GM12878 (cell line): ENCODE data around the gene TRH. TPM values are rescaled to one million over a fixed set of nuclear protein-coding genes. Genes with fewer than 3 reads are reported as not detected.

Experiments used
- ATAC-seq: fragments of 200-7000 bp; cut with Tn5 transposase; 3 replicates; pipeline ENCODE4 v1.9.1; 2020; ENCODE audit warnings: mild to moderate bottlenecking, moderate library complexity
- BruUV-seq: library from RNA; stranded (reverse); fragments of 400-500 nt; replicated peaks from 2 replicates; lab custom pipeline; 2021; lab: Mats Ljungman, UMichigan
- CTCF ChIA-PET: fragments of 300-600 bp; sonication (Branson Sonifier 250); formaldehyde crosslinking; extraction: SDS; loops from one replicate; lab custom pipeline; 2021; ENCODE audit warnings: inconsistent platforms; lab: Yijun Ruan, JAX
- POLR2A ChIA-PET: fragments of 350-600 bp; formaldehyde crosslinking; extraction: SDS; loops from one replicate; lab custom pipeline; 2021; ENCODE audit warnings: inconsistent platforms; lab: Charles Lee
- RAD21 ChIA-PET: fragments of 300-600 bp; sonication (Branson Sonifier 250); formaldehyde crosslinking; loops from one replicate; lab custom pipeline; 2023; ENCODE audit warnings: antibody characterized with exemption; ENCODE audit not compliant: unreplicated experiment; lab: Charles Lee
- SMC1A ChIA-PET: fragments of 300-600 bp; sonication (Branson Sonifier 250); formaldehyde crosslinking; loops from one replicate; lab custom pipeline; 2023; ENCODE audit not compliant: unreplicated experiment, uncharacterized antibody; lab: Charles Lee
- DNase-seq: peaks from one replicate; pipeline ENCODE4 v3.0.0-alpha.2; 2011; ENCODE audit warnings: low read depth, low spot score
- FAIRE-seq: peaks from 3 replicates; lab custom pipeline; 2011; peaks lifted over from hg19 to GRCh38; lab: Jason Lieb, UNC
- H2AFZ ChIP-seq: 2 replicates; pipeline ENCODE4 v1.6.0; 2011; ENCODE audit warnings: low read depth, low read length, control low read depth; ENCODE audit not compliant: control insufficient read depth
- H3K27ac ChIP-seq: 2 replicates; pipeline ENCODE4 v1.5.1; 2011; ENCODE audit warnings: control low read depth; ENCODE audit not compliant: control insufficient read depth, insufficient read depth
- H3K27me3 ChIP-seq, 2 experiments: replicated peaks in 1 of 2; 2 replicates each; pipeline versions ENCODE4 v1.6.0 to v1.6.1; 2011; ENCODE audit warnings: low read length in 1 of 2; ENCODE audit not compliant: control insufficient read depth in 2 of 2, insufficient read depth in 2 of 2
- H3K36me3 ChIP-seq, 2 experiments: 2 replicates each; pipeline ENCODE4 v1.5.1; 2011; ENCODE audit warnings: low read length in 1 of 2; ENCODE audit not compliant: control insufficient read depth in 2 of 2, insufficient read depth in 2 of 2
- H3K4me1 ChIP-seq: 2 replicates; pipeline ENCODE4 v1.6.1; 2011; ENCODE audit warnings: mild to moderate bottlenecking, low read length, moderate library complexity, mixed read lengths; ENCODE audit not compliant: control insufficient read depth, insufficient read depth
- H3K4me2 ChIP-seq: 2 replicates; pipeline ENCODE4 v1.6.0; 2011; ENCODE audit warnings: control low read depth; ENCODE audit not compliant: control insufficient read depth, insufficient read depth
- H3K4me3 ChIP-seq: fragments of 200-600 bp; sonication (generic); 2 replicates; pipeline ENCODE4 v1.5.1; 2016
- H3K79me2 ChIP-seq: 2 replicates; pipeline ENCODE4 v1.6.0; 2011; ENCODE audit warnings: low read length; ENCODE audit not compliant: control insufficient read depth, insufficient read depth
- H3K9ac ChIP-seq: 2 replicates; pipeline ENCODE4 v1.8.0; 2011; ENCODE audit warnings: low read length, control low read depth, mixed read lengths; ENCODE audit not compliant: control insufficient read depth, insufficient read depth
- H3K9me3 ChIP-seq: replicated peaks from 3 replicates; pipeline ENCODE4 v1.5.1; 2011; ENCODE audit warnings: mild to moderate bottlenecking, low read length; ENCODE audit not compliant: control insufficient read depth, insufficient read depth
- H4K20me1 ChIP-seq: 2 replicates; pipeline ENCODE4 v1.6.0; 2011; ENCODE audit not compliant: control insufficient read depth, insufficient read depth
- CBX5 ChIP-seq: sonication (generic); IDR thresholded peaks from 2 replicates; pipeline ENCODE4 v1.6.1; 2016; ENCODE audit warnings: low read depth, moderate library complexity, mild to moderate bottlenecking, inconsistent platforms
- CREM ChIP-seq: IDR thresholded peaks from 2 replicates; pipeline ENCODE4 v1.6.1; 2014; ENCODE audit warnings: antibody characterized with exemption, low read depth
- CTCF ChIP-seq, 3 experiments: IDR thresholded peaks in 2 of 3; conservative IDR thresholded peaks in 1 of 3; 2 replicates each; pipeline ENCODE4 v1.5.1; 2011; ENCODE audit warnings: low read depth in 3 of 3, low read length in 3 of 3, mild to moderate bottlenecking in 3 of 3, control low read depth in 2 of 3, moderate library complexity in 2 of 3, inconsistent platforms in 1 of 3, mixed read lengths in 1 of 3; ENCODE audit not compliant: control insufficient read depth in 2 of 3, insufficient read depth in 1 of 3; ENCODE audit errors: extremely low read depth in 1 of 3
- E2F8 ChIP-seq: fragments of 450-650 bp; IDR thresholded peaks from 2 replicates; pipeline ENCODE4 v1.6.1; 2018; ENCODE audit warnings: mild to moderate bottlenecking, low read depth, moderate library complexity; ENCODE audit not compliant: partially characterized antibody
- EP300 ChIP-seq, 2 experiments: fragments of 150-350 bp in 1 of 2; IDR thresholded peaks; 2 replicates each; pipeline ENCODE4 v1.6.1; 2011 to 2012; ENCODE audit warnings: low read depth in 2 of 2, low read length in 2 of 2, borderline replicate concordance in 1 of 2, improper control_type of control experiment in 1 of 2, inconsistent platforms in 1 of 2; ENCODE audit not compliant: control insufficient read depth in 1 of 2
- ESRRA ChIP-seq: IDR thresholded peaks from 2 replicates; pipeline ENCODE4 v1.6.1; 2012; ENCODE audit warnings: mild to moderate bottlenecking, low read length, improper control_type of control experiment
- IKZF1 ChIP-seq: fragments of 450-650 bp; conservative IDR thresholded peaks from 2 replicates; pipeline ENCODE4 v1.6.1; 2017; ENCODE audit warnings: antibody characterized with exemption, mild to moderate bottlenecking
- MEF2B ChIP-seq: fragments of 450-650 bp; IDR thresholded peaks from 2 replicates; pipeline ENCODE4 v1.6.1; 2018; ENCODE audit warnings: mild to moderate bottlenecking, moderate library complexity; ENCODE audit not compliant: partially characterized antibody, poor library complexity, severe bottlenecking
- NR2C2 ChIP-seq: IDR thresholded peaks from 2 replicates; pipeline ENCODE4 v1.6.1; 2011; ENCODE audit warnings: borderline replicate concordance, low read depth; ENCODE audit not compliant: control insufficient read depth, insufficient read length
- RAD21 ChIP-seq: IDR thresholded peaks from 2 replicates; pipeline ENCODE4 v1.6.1; 2011; ENCODE audit warnings: mild to moderate bottlenecking, low read depth, low read length, moderate library complexity; ENCODE audit not compliant: insufficient read depth
- RUNX3 ChIP-seq: IDR thresholded peaks from 2 replicates; pipeline ENCODE4 v1.6.1; 2012; ENCODE audit warnings: low read length, inconsistent platforms
- SMC3 ChIP-seq: IDR thresholded peaks from 2 replicates; pipeline ENCODE4 v1.6.1; 2011; ENCODE audit warnings: low read length, improper control_type of control experiment, borderline replicate concordance
- STAT3 ChIP-seq: IDR thresholded peaks from 2 replicates; pipeline ENCODE4 v1.6.1; 2011; ENCODE audit warnings: low read depth, low read length, improper control_type of control experiment
- TARDBP ChIP-seq: IDR thresholded peaks from 2 replicates; pipeline ENCODE4 v1.6.1; 2016; ENCODE audit warnings: borderline replicate concordance
- TBL1XR1 ChIP-seq: IDR thresholded peaks from 2 replicates; pipeline ENCODE4 v1.6.1; 2012; ENCODE audit warnings: low read depth, low read length, improper control_type of control experiment
- ZBTB33 ChIP-seq: fragments of 450-650 bp; IDR thresholded peaks from 2 replicates; pipeline ENCODE4 v1.6.1; 2017; ENCODE audit warnings: mild to moderate bottlenecking
- ZNF207 ChIP-seq: fragments of 450-650 bp; IDR thresholded peaks from 2 replicates; pipeline ENCODE4 v1.6.1; 2014; ENCODE audit warnings: antibody characterized with exemption, mild to moderate bottlenecking, borderline replicate concordance
- ZNF217 ChIP-seq: fragments of 450-650 bp; IDR thresholded peaks from 2 replicates; pipeline ENCODE4 v1.6.1; 2017; ENCODE audit warnings: antibody characterized with exemption, mild to moderate bottlenecking
- ZNF24 ChIP-seq: fragments of 450-650 bp; IDR thresholded peaks from 2 replicates; pipeline ENCODE4 v1.6.1; 2017; ENCODE audit warnings: antibody characterized with exemption, mild to moderate bottlenecking
- WGBS: methylation state at CpG from one replicate; pipeline ENCODE4 v1.1.6; 2016; ENCODE audit warnings: low lambda C conversion rate; ENCODE audit not compliant: insufficient replicate concordance, insufficient coverage; ENCODE audit errors: missing lambda C conversion rate; 5-methylcytosine and 5-hydroxymethylcytosine counted together
- in situ Hi-C: fragments of 300-500 bp; cut with MboI; formaldehyde crosslinking; loops from 9 replicates; pipeline ENCODE4 v1.14.3; 2018; ENCODE audit warnings: mixed read lengths
- intact Hi-C: fragments of 100-400 bp; cut with micrococcal nuclease; formaldehyde crosslinking; loops from one replicate; pipeline ENCODE4 v1.14.2; 2022; ENCODE audit not compliant: unreplicated experiment
- polyA plus RNA-seq, 11 experiments: library from polyadenylated mRNA; depleted of rRNA in 4 of 11; unstranded in 6 of 11; stranded (reverse) in 5 of 11; fragments of >200 nt; fragmentation: Nextera tagmentation in 4 of 11; fragmentation: Illumina TruSeq in 1 of 11; extraction: Ambion mirVana in 4 of 11; extraction: Trizol in 1 of 11; gene quantifications; 1 replicate in 1 of 11; 2 replicates in 10 of 11; pipeline versions ENCODE4 v1.2.1 to v1.2.3, GENCODE V29; 2011 to 2016; ENCODE audit warnings: inconsistent platforms in 2 of 11, missing spikeins in 2 of 11, low read depth in 1 of 11
- total RNA-seq, 4 experiments: library from RNA; depleted of rRNA in 3 of 4; stranded (reverse); fragments of >200 nt in 3 of 4; fragmentation: Illumina TruSeq in 1 of 4; extraction: Trizol in 1 of 4; gene quantifications; 2 replicates each; pipeline versions ENCODE4 v1.2.1 to v1.2.3, GENCODE V29; 2013 to 2021

Gene TRH
- total and polyA plus RNA-seq, 10 of the 15 experiments (the other 5 are each of a cell fraction or from before 2014, with no cell fraction given), result not detected

GRCh38 chr3:129942296-129942695, 32.2 kb upstream of the TRH start:
- ATAC-seq (peak; percentile 97), FAIRE-seq (peak; percentile 82), DNase-seq (no peak)
- SMC1A ChIA-PET, result interaction anchor here (1.0 to 1.9 kb wide), 5 partner anchors 43 to 164 kb away, joined by 3 to 7 read pairs (median 4); no protein-coding TSS in a partner anchor
- in situ Hi-C loops, result no loop called here
- no peaks in the 10 kb centered on the region for H3K4me1 ChIP-seq
- H3K79me2 ChIP-seq, result no peaks in the 10 kb centered on the region
- intact Hi-C loops, result loop anchor here (2.0 to 5.0 kb wide), 2 partner anchors 50 to 157 kb away; no protein-coding TSS in a partner anchor
- H3K4me3 ChIP-seq, result no peak overlapping the region
- BruUV-seq, result no TSS peak
- H4K20me1 ChIP-seq, result no peaks in the 10 kb centered on the region
- POLR2A ChIA-PET, result no interaction called here
- H3K27me3 ChIP-seq, result peaks cover 0 to 2% of the 10 kb centered on the region in 2 experiments; a peak in 1 of 4 replicates
- no peaks in the 10 kb centered on the region for H3K9me3 ChIP-seq
- WGBS, result 6% methylated on average over 7 of the region's 7 CpGs
- H3K9ac ChIP-seq, result no peak overlapping the region
- H3K36me3 ChIP-seq, result no peaks in the 10 kb centered on the region
- RAD21 ChIA-PET, result interaction anchor here (0.7 to 2.2 kb wide), 8 partner anchors 56 to 314 kb away, joined by 3 to 9 read pairs (median 4); no protein-coding TSS in a partner anchor
- no peak overlapping the region for H2AFZ ChIP-seq
- H3K4me2 ChIP-seq, result no peak overlapping the region
- no peak overlapping the region for H3K27ac ChIP-seq
- CTCF ChIA-PET, result interaction anchor here (0.7 to 3.6 kb wide), 22 partner anchors 11 to 473 kb away, joined by 3 to 30 read pairs (median 4); partner anchors contain the start of gene TMCC1
- TF ChIP-seq IKZF1 (no peak), STAT3 (no peak), MEF2B (no peak), CREM (no peak), TARDBP (no peak), EP300 (IDR thresholded peaks at IDR 0.05; ENCODE audit: borderline replicate concordance in 1 of 2, control insufficient read depth in 1 of 2, low read depth in 2 of 2, low read length in 2 of 2) (no peak), RAD21 (peak; percentile 78), ZNF217 (no peak), ZNF207 (no peak), ZNF24 (no peak), ZBTB33 (no peak), NR2C2 (no peak), TBL1XR1 (no peak), SMC3 (peak; percentile 61), RUNX3 (no peak), CTCF (IDR thresholded peaks at IDR 0.05 in 2 of 3, conservative IDR thresholded peaks at IDR 0.05 in 1 of 3; ENCODE audit: control insufficient read depth in 2 of 3, extremely low read depth in 1 of 3, insufficient read depth in 1 of 3, low read depth in 3 of 3, low read length in 3 of 3) (peak; percentile 48 to 69 (median 68)), ESRRA (no peak), CBX5 (no peak), E2F8 (no peak)
